Liver (tissue), 3 donors: ENCODE measurements around the gene MUSK.

Experiments used
- EGR1 ChIP-seq, 2 donors: IDR thresholded peaks; 2 replicates each; pipeline ENCODE4 v1.6.1; 2016 to 2018; ENCODE audit warnings: antibody characterized with exemption in 2 of 2, low read depth in 2 of 2
- FOXA1 ChIP-seq: IDR thresholded peaks from 2 replicates; pipeline ENCODE4 v1.6.1; 2016; ENCODE audit warnings: antibody characterized with exemption
- GABPA ChIP-seq, 2 donors: IDR thresholded peaks in 1 of 2; conservative IDR thresholded peaks in 1 of 2; 2 replicates each; pipeline ENCODE4 v1.6.1; 2016; ENCODE audit warnings: antibody characterized with exemption in 2 of 2, mild to moderate bottlenecking in 1 of 2, moderate library complexity in 1 of 2
- JUND ChIP-seq, 2 donors: IDR thresholded peaks; 2 replicates each; pipeline ENCODE4 v1.6.1; 2016; ENCODE audit warnings: antibody characterized with exemption in 2 of 2
- NR2F2 ChIP-seq: IDR thresholded peaks from 2 replicates; pipeline ENCODE4 v1.6.1; 2016; ENCODE audit warnings: antibody characterized with exemption
- RAD21 ChIP-seq, 2 donors: IDR thresholded peaks; 2 replicates each; pipeline ENCODE4 v1.6.1; 2016; ENCODE audit warnings: antibody characterized with exemption in 2 of 2, mild to moderate bottlenecking in 2 of 2
- SP1 ChIP-seq: IDR thresholded peaks from 2 replicates; pipeline ENCODE4 v1.6.1; 2018; ENCODE audit warnings: antibody characterized with exemption, mild to moderate bottlenecking
- TAF1 ChIP-seq: conservative IDR thresholded peaks from 2 replicates; pipeline ENCODE4 v1.6.1; 2016; ENCODE audit warnings: antibody characterized with exemption, mild to moderate bottlenecking
- YY1 ChIP-seq: IDR thresholded peaks from 2 replicates; pipeline ENCODE4 v1.6.1; 2016; ENCODE audit warnings: antibody characterized with exemption, mild to moderate bottlenecking
- TF ChIP-seq, protein P1 (sequence below): fragments of 150-350 bp; IDR thresholded peaks from 2 replicates; pipeline ENCODE4 v1.5.1; 2017; ENCODE audit warnings: improper control_type of control experiment, low read depth, low read length; ENCODE audit not compliant: missing input control
- TF ChIP-seq, protein P2 (sequence below): IDR thresholded peaks from 2 replicates; pipeline ENCODE4 v1.6.1; 2016; ENCODE audit warnings: antibody characterized with exemption
- donor health status: healthy.
- donor health status: healthy.

DNA sequence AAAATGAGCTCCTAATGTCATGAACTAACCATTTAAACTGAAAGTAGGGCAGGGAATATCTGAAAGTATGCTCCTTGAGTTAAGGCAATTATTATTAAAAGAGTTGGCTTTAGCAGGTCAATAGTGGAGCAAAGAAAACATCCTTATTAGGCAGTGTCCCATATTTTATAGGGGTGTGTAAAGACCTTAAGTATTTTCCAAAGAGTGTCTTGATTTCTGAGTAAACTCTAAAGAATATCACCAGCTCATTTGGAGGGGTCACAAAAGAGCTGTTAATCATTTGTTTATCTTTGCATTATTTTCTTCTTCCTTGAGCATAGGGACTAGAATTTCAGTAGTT lies 109.3 kb downstream of the MUSK start:
- TF ChIP-seq, protein P1, sequence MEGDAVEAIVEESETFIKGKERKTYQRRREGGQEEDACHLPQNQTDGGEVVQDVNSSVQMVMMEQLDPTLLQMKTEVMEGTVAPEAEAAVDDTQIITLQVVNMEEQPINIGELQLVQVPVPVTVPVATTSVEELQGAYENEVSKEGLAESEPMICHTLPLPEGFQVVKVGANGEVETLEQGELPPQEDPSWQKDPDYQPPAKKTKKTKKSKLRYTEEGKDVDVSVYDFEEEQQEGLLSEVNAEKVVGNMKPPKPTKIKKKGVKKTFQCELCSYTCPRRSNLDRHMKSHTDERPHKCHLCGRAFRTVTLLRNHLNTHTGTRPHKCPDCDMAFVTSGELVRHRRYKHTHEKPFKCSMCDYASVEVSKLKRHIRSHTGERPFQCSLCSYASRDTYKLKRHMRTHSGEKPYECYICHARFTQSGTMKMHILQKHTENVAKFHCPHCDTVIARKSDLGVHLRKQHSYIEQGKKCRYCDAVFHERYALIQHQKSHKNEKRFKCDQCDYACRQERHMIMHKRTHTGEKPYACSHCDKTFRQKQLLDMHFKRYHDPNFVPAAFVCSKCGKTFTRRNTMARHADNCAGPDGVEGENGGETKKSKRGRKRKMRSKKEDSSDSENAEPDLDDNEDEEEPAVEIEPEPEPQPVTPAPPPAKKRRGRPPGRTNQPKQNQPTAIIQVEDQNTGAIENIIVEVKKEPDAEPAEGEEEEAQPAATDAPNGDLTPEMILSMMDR = no peak
- no peak for TF ChIP-seq RAD21 (IDR thresholded peaks at IDR 0.05)
- no peak for TF ChIP-seq GABPA (IDR thresholded peaks at IDR 0.05 in 1 of 2, conservative IDR thresholded peaks at IDR 0.05 in 1 of 2)
- no peak for TF ChIP-seq FOXA1
- no peak for TF ChIP-seq JUND (IDR thresholded peaks at IDR 0.05)
- TF ChIP-seq, protein P2, sequence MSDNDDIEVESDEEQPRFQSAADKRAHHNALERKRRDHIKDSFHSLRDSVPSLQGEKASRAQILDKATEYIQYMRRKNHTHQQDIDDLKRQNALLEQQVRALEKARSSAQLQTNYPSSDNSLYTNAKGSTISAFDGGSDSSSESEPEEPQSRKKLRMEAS = no peak
- TF ChIP-seq TAF1 = no peak
- no peak for TF ChIP-seq EGR1 (IDR thresholded peaks at IDR 0.05; ENCODE audit: low read depth in 2 of 2)
- TF ChIP-seq NR2F2 = no peak
- TF ChIP-seq YY1 = no peak
- no peak for TF ChIP-seq SP1
